Right forelimb (tissue), 1 donor: ENCODE data around the gene SLC12A3.
A peak's percentile ranks its signal among the peaks of the same experiment; 100 is the strongest.

Source experiments
- DNase-seq: peaks from one replicate; pipeline ENCODE4 v3.0.0-alpha.2; 2018

SLC12A3 gene

GRCh38 chr16:56894331-56894917 lies 29.4 kb downstream of the SLC12A3 start:
- no peak for DNase-seq

- no peak for DNase-seq
Observed at GRCh38 chr16:56895813-56896212, 30.8 kb downstream of the SLC12A3 start.

GRCh38 chr16:56896244-56896643 lies 31.2 kb downstream of the SLC12A3 start:
- DNase-seq = no peak

GRCh38 chr16:56897026-56897799 lies 32.2 kb downstream of the SLC12A3 start:
- DNase-seq = no peak

GRCh38 chr16:56898847-56899246 lies 33.8 kb downstream of the SLC12A3 start:
- DNase-seq = no peak

- DNase-seq = no peak
Observed at GRCh38 chr16:56903866-56904265, 38.9 kb downstream of the SLC12A3 start.

- no peak for DNase-seq
Observed at GRCh38 chr16:56907401-56907800, 42.4 kb downstream of the SLC12A3 start.

- peak; percentile 51 for DNase-seq
Observed at GRCh38 chr16:56909527-56909979, 44.5 kb downstream of the SLC12A3 start.

- DNase-seq = no peak
Observed at GRCh38 chr16:56910112-56910511, 45.1 kb downstream of the SLC12A3 start.

- no peak for DNase-seq
Observed at GRCh38 chr16:56910654-56911539, 45.9 kb downstream of the SLC12A3 start.

GRCh38 chr16:56911771-56912571 lies 47.0 kb downstream of the SLC12A3 start:
- no peak for DNase-seq

- no peak for DNase-seq
Observed at GRCh38 chr16:56912746-56913708, 48.0 kb downstream of the SLC12A3 start.

- DNase-seq = no peak
Observed at GRCh38 chr16:56914896-56915295, 49.9 kb downstream of the SLC12A3 start.

- no peak for DNase-seq
Observed at GRCh38 chr16:56915336-56916119, 50.5 kb downstream of the SLC12A3 start.

GRCh38 chr16:56916571-56917403 lies 51.8 kb downstream of the SLC12A3 start:
- DNase-seq = no peak

- no peak for DNase-seq
Observed at GRCh38 chr16:56918467-56919012, 53.5 kb downstream of the SLC12A3 start.

GRCh38 chr16:56919099-56919800 lies 54.2 kb downstream of the SLC12A3 start:
- DNase-seq = no peak

- no peak for DNase-seq
Observed at GRCh38 chr16:56921571-56921970, 56.6 kb downstream of the SLC12A3 start.
